ENCODE measurements around the gene ACVR2B.

Gene ACVR2B

GRCh38 chr3:38533285-38533976 lies 79.7 kb downstream of the ACVR2B start:
- DNase-seq (ENCODE audit: low read depth) = no peak

- DNase-seq (ENCODE audit: low read depth) = no peak
Observed at GRCh38 chr3:38534180-38534579, 80.5 kb downstream of the ACVR2B start.

GRCh38 chr3:38534604-38535003 lies 80.9 kb downstream of the ACVR2B start:
- DNase-seq (ENCODE audit: low read depth) = no peak

- DNase-seq (ENCODE audit: low read depth) = no peak
Observed at GRCh38 chr3:38536671-38537070, 83.0 kb downstream of the ACVR2B start.

GRCh38 chr3:38538773-38539353 lies 85.2 kb downstream of the ACVR2B start:
- DNase-seq (ENCODE audit: low read depth) = no peak

GRCh38 chr3:38541806-38542205 lies 88.1 kb downstream of the ACVR2B start:
- DNase-seq (ENCODE audit: low read depth) = no peak

Measured in stimulated activated CD4-positive, alpha-beta T cell treated with anti-CD3 and anti-CD28 coated beads, Interleukin-2, amount 100 ng/mL, for 4 hours (primary cell).